Panc1 (cell line): Measurements from ENCODE around the gene CCDC102A. TPM values are rescaled to one million over a fixed set of nuclear protein-coding genes. Genes with fewer than 3 reads are reported as not detected.

ENCODE experiments used
- ATAC-seq: fragments of 200-7000 bp; cut with Tn5 transposase; 2 replicates; pipeline ENCODE4 v1.9.1; 2020; ENCODE audit warnings: mild to moderate bottlenecking, moderate library complexity
- BruUV-seq: library from RNA; stranded (reverse); fragments of 400-500 nt; replicated peaks from 2 replicates; lab custom pipeline; 2021; lab: Mats Ljungman, UMichigan
- CTCF ChIA-PET: fragments of 300-600 bp; sonication (Branson Sonifier 250); formaldehyde crosslinking; loops from one replicate; lab custom pipeline; 2022; ENCODE audit warnings: antibody characterized with exemption; lab: Charles Lee
- POLR2A ChIA-PET: fragments of 300-600 bp; sonication (Branson Sonifier 250); formaldehyde crosslinking; loops from one replicate; lab custom pipeline; 2022; ENCODE audit warnings: antibody characterized with exemption; lab: Charles Lee
- DNase-seq: peaks from one replicate; pipeline ENCODE4 v3.0.0-alpha.2; 2010; ENCODE audit warnings: low read depth, low spot score
- H3K27ac ChIP-seq: 2 replicates; pipeline ENCODE4 v1.5.1; 2011; ENCODE audit warnings: mild to moderate bottlenecking, low read length, inconsistent platforms
- H3K27me3 ChIP-seq: fragments of 200-500 bp; sonication (Bioruptor generic); 2 replicates; pipeline ENCODE4 v1.6.0; 2014; ENCODE audit warnings: low read length, inconsistent platforms; ENCODE audit not compliant: control insufficient read depth, insufficient read depth
- H3K36me3 ChIP-seq: fragments of 200-500 bp; sonication (Bioruptor generic); 2 replicates; pipeline ENCODE4 v1.5.1; 2014; ENCODE audit warnings: inconsistent platforms, mild to moderate bottlenecking, low read length, moderate library complexity; ENCODE audit not compliant: control insufficient read depth, insufficient read depth
- H3K4me1 ChIP-seq: 2 replicates; pipeline ENCODE4 v1.5.1; 2011; ENCODE audit warnings: inconsistent platforms, mild to moderate bottlenecking, low read length, moderate library complexity; ENCODE audit not compliant: control insufficient read depth, insufficient read depth
- H3K4me3 ChIP-seq, 2 experiments: 2 replicates each; pipeline ENCODE4 v1.5.1; 2011 to 2012; ENCODE audit warnings: low read depth in 2 of 2, low read length in 2 of 2, mild to moderate bottlenecking in 2 of 2, inconsistent platforms in 1 of 2, moderate library complexity in 1 of 2
- H3K9me3 ChIP-seq: fragments of 200-500 bp; sonication (Bioruptor generic); 2 replicates; pipeline ENCODE4 v1.5.1; 2014; ENCODE audit warnings: low read depth, mild to moderate bottlenecking, inconsistent platforms, low read length, moderate library complexity; ENCODE audit not compliant: control insufficient read depth, insufficient read depth
- CTCF ChIP-seq: fragments of 450-650 bp; IDR thresholded peaks from 2 replicates; pipeline ENCODE4 v1.5.1; 2017; ENCODE audit warnings: mild to moderate bottlenecking
- POLR2AphosphoS5 ChIP-seq: IDR thresholded peaks from 2 replicates; pipeline ENCODE4 v1.6.1; 2012; ENCODE audit warnings: mild to moderate bottlenecking, low read depth, low read length, moderate library complexity
- SIN3A ChIP-seq: IDR thresholded peaks from 2 replicates; pipeline ENCODE4 v1.6.1; 2012; ENCODE audit warnings: low read depth, mild to moderate bottlenecking, low read length, moderate library complexity, borderline replicate concordance; ENCODE audit not compliant: insufficient read depth
- TCF7L2 ChIP-seq: IDR thresholded peaks from 2 replicates; pipeline ENCODE4 v1.6.1; 2011; ENCODE audit warnings: mild to moderate bottlenecking, low read depth, low read length, inconsistent platforms
- in situ Hi-C: cut with HindIII; loops from 2 replicates; pipeline ENCODE4 v1.10.0; 2016; ENCODE audit warnings: low sequenced_read_pairs, low pct_unique_long_range_greater_than_20kb
- intact Hi-C: fragments of 100-400 bp; cut with micrococcal nuclease; formaldehyde crosslinking; loops from one replicate; pipeline ENCODE4 v1.10.0; 2022; ENCODE audit not compliant: unreplicated experiment
- total RNA-seq: library from RNA; stranded (reverse); gene quantifications from one replicate; pipeline ENCODE4 v1.2.1, GENCODE V29; 2021; ENCODE audit not compliant: unreplicated experiment
- TF ChIP-seq, protein P1 (sequence below), 2 experiments: IDR thresholded peaks; 2 replicates each; pipeline ENCODE4 v1.6.1; 2011 to 2012; ENCODE audit warnings: low read depth in 2 of 2, control low read depth in 1 of 2, low read length in 1 of 2, mild to moderate bottlenecking in 1 of 2, moderate library complexity in 1 of 2; ENCODE audit not compliant: insufficient read depth in 1 of 2

The CCDC102A gene
- total RNA-seq, 1 experiment from 2014 or later, result 12.9 TPM

DNA sequence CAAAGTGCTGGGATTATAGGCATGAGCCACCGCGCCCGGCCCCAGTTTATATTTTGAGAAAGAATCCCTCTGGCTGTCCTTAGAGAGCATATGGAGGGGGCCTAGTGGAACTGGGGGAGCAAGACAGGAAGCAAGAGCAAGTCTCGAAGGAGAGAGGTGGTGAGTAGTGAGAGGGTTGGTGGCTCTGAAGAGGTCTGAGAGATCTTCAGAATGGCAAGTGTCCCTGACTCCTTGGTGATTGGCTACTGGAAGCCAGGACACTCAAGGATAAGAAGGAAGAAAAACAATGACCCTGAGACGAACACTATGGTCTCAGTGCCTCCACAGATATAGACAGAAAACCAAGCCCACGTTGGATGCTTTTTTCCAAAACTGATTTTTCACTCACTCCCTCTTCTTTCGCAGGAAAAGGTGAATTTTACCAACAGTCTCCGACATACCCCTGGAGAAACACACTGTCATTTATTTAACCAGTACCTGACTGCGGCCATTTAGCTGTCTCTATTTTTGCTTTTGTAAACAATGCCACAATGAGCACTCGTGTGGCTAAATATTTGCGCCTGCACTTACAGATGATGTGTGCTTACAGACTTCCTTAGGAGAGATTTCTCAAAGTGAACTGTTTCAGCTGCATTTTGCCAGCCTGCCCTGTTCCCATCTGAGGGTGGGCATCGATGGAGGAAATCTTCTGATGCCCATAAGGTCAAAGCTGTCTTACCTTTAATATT lies 34.2 kb downstream of the CCDC102A start:
- BruUV-seq, result no TSS peak
- Histone ChIP-seq H3K36me3 (no peaks in the 10 kb centered on the region), H3K4me1 (no peaks in the 10 kb centered on the region), H3K27me3 (no peaks in the 10 kb centered on the region), H3K4me3 (no peak overlapping the region), H3K27ac (no peak overlapping the region), H3K9me3 (no peaks in the 10 kb centered on the region)
- DNase-seq (no peak), ATAC-seq (no peak)
- ChIA-PET POLR2A (no interaction called here), CTCF (interaction anchor here (0.7 kb wide), 1 partner anchor 13 kb away, joined by 6 read pairs; no protein-coding TSS in a partner anchor)
- intact Hi-C loops, result no loop called here
- in situ Hi-C loops, result no loop called here
- TF ChIP-seq CTCF (no peak), TCF7L2 (no peak), SIN3A (no peak), POLR2AphosphoS5 (no peak)
- TF ChIP-seq, protein P1, sequence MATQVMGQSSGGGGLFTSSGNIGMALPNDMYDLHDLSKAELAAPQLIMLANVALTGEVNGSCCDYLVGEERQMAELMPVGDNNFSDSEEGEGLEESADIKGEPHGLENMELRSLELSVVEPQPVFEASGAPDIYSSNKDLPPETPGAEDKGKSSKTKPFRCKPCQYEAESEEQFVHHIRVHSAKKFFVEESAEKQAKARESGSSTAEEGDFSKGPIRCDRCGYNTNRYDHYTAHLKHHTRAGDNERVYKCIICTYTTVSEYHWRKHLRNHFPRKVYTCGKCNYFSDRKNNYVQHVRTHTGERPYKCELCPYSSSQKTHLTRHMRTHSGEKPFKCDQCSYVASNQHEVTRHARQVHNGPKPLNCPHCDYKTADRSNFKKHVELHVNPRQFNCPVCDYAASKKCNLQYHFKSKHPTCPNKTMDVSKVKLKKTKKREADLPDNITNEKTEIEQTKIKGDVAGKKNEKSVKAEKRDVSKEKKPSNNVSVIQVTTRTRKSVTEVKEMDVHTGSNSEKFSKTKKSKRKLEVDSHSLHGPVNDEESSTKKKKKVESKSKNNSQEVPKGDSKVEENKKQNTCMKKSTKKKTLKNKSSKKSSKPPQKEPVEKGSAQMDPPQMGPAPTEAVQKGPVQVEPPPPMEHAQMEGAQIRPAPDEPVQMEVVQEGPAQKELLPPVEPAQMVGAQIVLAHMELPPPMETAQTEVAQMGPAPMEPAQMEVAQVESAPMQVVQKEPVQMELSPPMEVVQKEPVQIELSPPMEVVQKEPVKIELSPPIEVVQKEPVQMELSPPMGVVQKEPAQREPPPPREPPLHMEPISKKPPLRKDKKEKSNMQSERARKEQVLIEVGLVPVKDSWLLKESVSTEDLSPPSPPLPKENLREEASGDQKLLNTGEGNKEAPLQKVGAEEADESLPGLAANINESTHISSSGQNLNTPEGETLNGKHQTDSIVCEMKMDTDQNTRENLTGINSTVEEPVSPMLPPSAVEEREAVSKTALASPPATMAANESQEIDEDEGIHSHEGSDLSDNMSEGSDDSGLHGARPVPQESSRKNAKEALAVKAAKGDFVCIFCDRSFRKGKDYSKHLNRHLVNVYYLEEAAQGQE (IDR thresholded peaks at IDR 0.05; ENCODE audit: insufficient read depth in 1 of 2, low read depth in 2 of 2, low read length in 1 of 2), result no peak

DNA sequence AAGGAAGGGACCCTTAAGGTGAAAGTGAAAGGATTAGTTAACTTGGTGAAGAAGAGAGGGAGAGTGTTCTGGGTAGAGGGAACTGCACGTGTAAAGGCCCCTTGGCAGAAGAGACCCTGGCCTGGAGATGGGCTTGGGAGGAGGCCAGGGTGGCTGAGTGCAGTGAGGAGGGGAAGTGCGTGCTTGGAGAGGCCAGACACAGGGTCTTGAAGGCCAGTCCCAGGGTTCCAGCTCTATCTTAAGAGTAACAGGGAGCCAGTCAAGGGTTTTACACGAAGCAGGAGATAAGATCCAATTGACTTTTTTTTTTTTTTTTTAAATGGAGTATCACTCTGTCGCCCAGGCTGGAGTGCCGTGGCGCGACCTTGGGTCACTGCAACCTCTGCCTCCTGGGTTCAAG lies 34.9 kb downstream of the CCDC102A start:
- no peak for TF ChIP-seq TCF7L2
- H3K27ac ChIP-seq, result no peak overlapping the region
- H3K4me1 ChIP-seq, result no peaks in the 10 kb centered on the region
- DNase-seq, result no peak
- in situ Hi-C loops (no loop called here), intact Hi-C loops (no loop called here)
- no peaks in the 10 kb centered on the region for H3K27me3 ChIP-seq
- no peak overlapping the region for H3K4me3 ChIP-seq
- no peak for ATAC-seq
- no peaks in the 10 kb centered on the region for H3K9me3 ChIP-seq
- ChIA-PET POLR2A (no interaction called here), CTCF (interaction anchor here (0.7 kb wide), 1 partner anchor 12 kb away, joined by 6 read pairs; no protein-coding TSS in a partner anchor)
- BruUV-seq, result no TSS peak
- no peaks in the 10 kb centered on the region for H3K36me3 ChIP-seq

GRCh38 chr16:57500578-57501111 lies 35.7 kb downstream of the CCDC102A start:
- no peak for DNase-seq
- H3K36me3 ChIP-seq, result no peaks in the 10 kb centered on the region
- CTCF ChIA-PET, result interaction anchor here (0.6 kb wide), 1 partner anchor 43 kb away, joined by 11 read pairs; no protein-coding TSS in a partner anchor
- in situ Hi-C loops, result no loop called here
- H3K27ac ChIP-seq, result no peak overlapping the region
- H3K4me3 ChIP-seq, result no peak overlapping the region
- intact Hi-C loops, result no loop called here
- POLR2A ChIA-PET, result no interaction called here
- H3K27me3 ChIP-seq, result no peaks in the 10 kb centered on the region
- no peak for TF ChIP-seq TCF7L2
- TF ChIP-seq SIN3A, result no peak
- TF ChIP-seq, protein P1 (IDR thresholded peaks at IDR 0.05; ENCODE audit: insufficient read depth in 1 of 2, low read depth in 2 of 2, low read length in 1 of 2), result no peak
- no peak for TF ChIP-seq CTCF
- TF ChIP-seq POLR2AphosphoS5, result no peak
- no peaks in the 10 kb centered on the region for H3K9me3 ChIP-seq
- H3K4me1 ChIP-seq, result no peaks in the 10 kb centered on the region
- BruUV-seq, result no TSS peak
- ATAC-seq, result no peak
